Kidney (tissue), 14 donors: ENCODE results near the gene OTOG. TPM values are rescaled to one million over a fixed set of nuclear protein-coding genes. Genes with fewer than 3 reads are reported as not detected.

Experiments used
- DNase-seq, 5 donors: peaks; one replicate each; pipeline ENCODE4 v3.0.0-alpha.2; 2013 to 2020
- FAIRE-seq: peaks from 2 replicates; lab custom pipeline; 2012; peaks lifted over from hg19 to GRCh38; lab: Jason Lieb, UNC
- H3K27ac ChIP-seq, 2 donors: one replicate each; pipeline ENCODE4 v1.7.0; 2013; ENCODE audit warnings: low read depth in 2 of 2, low read length in 2 of 2, inconsistent platforms in 1 of 2
- H3K27me3 ChIP-seq: one replicate; pipeline ENCODE4 v1.7.1; 2013; ENCODE audit warnings: low read length, inconsistent platforms; ENCODE audit not compliant: control insufficient read depth, insufficient read depth
- H3K36me3 ChIP-seq, 3 donors: one replicate each; pipeline versions ENCODE4 v1.7.0 to v1.7.1; 2013; ENCODE audit warnings: low read length in 3 of 3, control low read depth in 1 of 3, inconsistent platforms in 1 of 3; ENCODE audit not compliant: insufficient read depth in 3 of 3, control insufficient read depth in 2 of 3
- H3K4me1 ChIP-seq, 3 donors: one replicate each; pipeline versions ENCODE4 v1.7.0 to v1.7.1; 2013; ENCODE audit warnings: low read length in 3 of 3, inconsistent platforms in 1 of 3, low read depth in 1 of 3; ENCODE audit not compliant: control insufficient read depth in 2 of 3, insufficient read depth in 2 of 3
- H3K4me3 ChIP-seq, 3 donors: one replicate each; pipeline versions ENCODE4 v1.7.0 to v1.8.1; 2013; ENCODE audit warnings: low read length in 3 of 3, control low read depth in 1 of 3, inconsistent platforms in 1 of 3
- H3K9ac ChIP-seq, 3 donors: one replicate each; pipeline versions ENCODE4 v1.7.0 to v1.7.1; 2013; ENCODE audit warnings: low read length in 3 of 3, control low read depth in 1 of 3, inconsistent platforms in 1 of 3
- H3K9me3 ChIP-seq, 3 donors: one replicate each; pipeline versions ENCODE4 v1.7.0 to v1.7.1; 2013; ENCODE audit warnings: low read length in 3 of 3, control low read depth in 1 of 3, inconsistent platforms in 1 of 3; ENCODE audit not compliant: control insufficient read depth in 2 of 3, insufficient read depth in 1 of 3
- intact Hi-C: fragments of 100-400 bp; cut with DNase I; formaldehyde crosslinking; loops from one replicate; pipeline ENCODE4 v1.11.1; 2022
- polyA plus RNA-seq: library from polyadenylated mRNA; stranded (reverse); fragments of 350-450 nt; fragmentation: Illumina TruSeq; extraction: RNeasy Lipid Tissue Mini Kit (QIAGEN cat#74804); gene quantifications from one replicate; pipeline ENCODE4 v1.2.3, GENCODE V29; 2014; ENCODE audit warnings: low read depth, low replicate concordance; ENCODE audit not compliant: insufficient read depth
- total RNA-seq: library from RNA; stranded (reverse); fragmentation: NEBNext Ultra II Directional; extraction: Animal tissue kit (Norgen Biotek cat#: 25700); gene quantifications from one replicate; pipeline ENCODE4 v1.2.1, GENCODE V29; 2021
- TF ChIP-seq, protein P1 (sequence below): IDR thresholded peaks from 3 replicates; pipeline ENCODE4 v1.5.1; 2012; ENCODE audit warnings: mild to moderate bottlenecking, moderate library complexity, borderline replicate concordance; ENCODE audit not compliant: insufficient read depth; ENCODE audit errors: extremely low read depth
- donor health status: control.
- donor health status: control.
- donor health status: control.
- donor health status: control.
- donor health status: control.
- donor health status: DM: yes; HTN: yes; CAD: no.
- donor health status: Normal renal cell carcinoma (clear cell type).

OTOG gene
- total and polyA plus RNA-seq, 2 donors from 2014 or later: 0.06 TPM; not detected in 1

DNA sequence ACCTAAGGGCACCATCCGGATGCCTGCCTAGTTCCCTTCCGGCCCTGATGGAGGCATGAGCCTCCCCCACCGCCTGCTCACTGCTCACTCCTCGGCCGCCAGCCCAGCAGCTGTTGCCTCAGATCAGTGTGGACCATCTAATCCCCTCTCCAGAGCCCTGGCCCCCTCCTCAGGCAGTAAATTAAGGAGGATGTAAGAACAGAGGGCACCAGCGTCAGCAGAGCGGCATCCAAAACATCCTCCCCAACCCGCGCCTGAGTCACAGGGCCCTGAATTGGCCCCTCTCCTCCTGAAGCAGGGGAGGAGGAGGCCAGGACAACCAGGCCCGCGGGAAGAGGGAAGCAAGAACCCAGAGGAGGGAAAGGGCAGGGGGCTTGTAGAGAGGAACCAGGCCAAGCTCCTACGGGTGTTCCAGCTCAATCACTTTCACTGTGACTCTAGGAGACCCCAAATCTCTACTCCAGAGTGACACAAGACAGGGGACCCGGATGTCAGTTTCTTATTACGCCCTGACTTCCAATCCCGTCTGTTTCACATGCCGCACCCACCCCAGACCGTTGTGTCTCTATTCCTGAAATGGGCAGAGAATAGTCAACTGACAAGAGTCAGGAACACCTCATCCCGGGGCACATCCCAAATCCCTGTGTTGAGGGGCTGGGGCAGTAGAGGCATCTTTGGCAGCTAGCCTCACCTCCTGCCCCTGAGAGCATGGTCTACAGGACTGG is 141.0 kb downstream of the OTOG start:
- no peaks in the 10 kb centered on the region for H3K9me3 ChIP-seq
- H3K4me1 ChIP-seq: no peaks in the 10 kb centered on the region
- TF ChIP-seq, protein P1, sequence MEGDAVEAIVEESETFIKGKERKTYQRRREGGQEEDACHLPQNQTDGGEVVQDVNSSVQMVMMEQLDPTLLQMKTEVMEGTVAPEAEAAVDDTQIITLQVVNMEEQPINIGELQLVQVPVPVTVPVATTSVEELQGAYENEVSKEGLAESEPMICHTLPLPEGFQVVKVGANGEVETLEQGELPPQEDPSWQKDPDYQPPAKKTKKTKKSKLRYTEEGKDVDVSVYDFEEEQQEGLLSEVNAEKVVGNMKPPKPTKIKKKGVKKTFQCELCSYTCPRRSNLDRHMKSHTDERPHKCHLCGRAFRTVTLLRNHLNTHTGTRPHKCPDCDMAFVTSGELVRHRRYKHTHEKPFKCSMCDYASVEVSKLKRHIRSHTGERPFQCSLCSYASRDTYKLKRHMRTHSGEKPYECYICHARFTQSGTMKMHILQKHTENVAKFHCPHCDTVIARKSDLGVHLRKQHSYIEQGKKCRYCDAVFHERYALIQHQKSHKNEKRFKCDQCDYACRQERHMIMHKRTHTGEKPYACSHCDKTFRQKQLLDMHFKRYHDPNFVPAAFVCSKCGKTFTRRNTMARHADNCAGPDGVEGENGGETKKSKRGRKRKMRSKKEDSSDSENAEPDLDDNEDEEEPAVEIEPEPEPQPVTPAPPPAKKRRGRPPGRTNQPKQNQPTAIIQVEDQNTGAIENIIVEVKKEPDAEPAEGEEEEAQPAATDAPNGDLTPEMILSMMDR: no peak
- no peak overlapping the region for H3K27ac ChIP-seq
- no peaks in the 10 kb centered on the region for H3K36me3 ChIP-seq
- DNase-seq (peak in 2 of 5 donors; percentile 10 to 18), FAIRE-seq (no peak)
- no peak overlapping the region for H3K4me3 ChIP-seq
- no peaks in the 10 kb centered on the region for H3K27me3 ChIP-seq
- no peak overlapping the region for H3K9ac ChIP-seq
- intact Hi-C loops: no loop called here

DNA sequence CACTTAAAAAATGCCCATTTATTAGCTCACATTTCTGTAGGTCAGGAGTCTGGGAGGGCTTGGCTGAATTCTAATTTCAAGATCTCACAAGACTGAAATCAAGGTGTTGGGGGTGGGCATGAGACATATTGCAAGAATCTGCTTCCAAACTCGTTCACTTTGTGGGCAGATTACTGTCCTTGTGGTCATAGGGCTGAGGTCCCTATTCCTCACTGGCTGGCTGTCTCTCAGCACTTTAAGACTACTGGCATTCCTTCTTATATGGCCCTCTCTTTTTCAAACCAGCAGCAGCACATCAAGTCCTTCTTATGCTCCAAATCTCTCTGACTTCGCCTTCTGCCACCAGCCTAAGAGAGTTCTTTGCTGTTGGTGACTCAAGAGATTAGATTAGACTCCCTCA is 144.5 kb downstream of the OTOG start:
- H3K27ac ChIP-seq: no peak overlapping the region
- H3K9ac ChIP-seq: no peak overlapping the region
- H3K4me3 ChIP-seq: no peak overlapping the region
- intact Hi-C loops: no loop called here
- TF ChIP-seq, protein P1: no peak
- H3K27me3 ChIP-seq: peaks cover 13% of the 10 kb centered on the region
- no peaks in the 10 kb centered on the region for H3K9me3 ChIP-seq
- FAIRE-seq (no peak), DNase-seq (no peak)
- H3K36me3 ChIP-seq: no peaks in the 10 kb centered on the region
- no peaks in the 10 kb centered on the region for H3K4me1 ChIP-seq

GRCh38 chr11:17691976-17692375 is 144.9 kb downstream of the OTOG start:
- intact Hi-C loops: no loop called here
- H3K27me3 ChIP-seq: peaks cover 13% of the 10 kb centered on the region
- TF ChIP-seq, protein P1: no peak
- no peaks in the 10 kb centered on the region for H3K9me3 ChIP-seq
- H3K4me3 ChIP-seq: no peak overlapping the region
- no peak for FAIRE-seq
- no peak for DNase-seq
- H3K27ac ChIP-seq: no peak overlapping the region
- H3K9ac ChIP-seq: no peak overlapping the region
- no peaks in the 10 kb centered on the region for H3K36me3 ChIP-seq
- H3K4me1 ChIP-seq: no peaks in the 10 kb centered on the region
